Esophagus muscularis mucosa (tissue), 3 donors: ENCODE data around the gene GPAT2.
"Not testable (repeated sequence)": the region's sequence is repeated elsewhere in the genome, so short reads cannot be mapped to it uniquely, and the experiment has no call there.

ENCODE experiments used
- POLR2A ChIP-seq: fragments of 450-650 bp; IDR thresholded peaks from one replicate; pipeline ENCODE4 v1.6.1; 2017; ENCODE audit warnings: antibody characterized with exemption, moderate library complexity, mild to moderate bottlenecking, low read depth
- POLR2AphosphoS5 ChIP-seq, 2 donors: sonication (generic); formaldehyde crosslinking; IDR thresholded peaks; one replicate each; pipeline ENCODE4 v1.6.1; 2017; ENCODE audit warnings: antibody characterized with exemption in 2 of 2
- TF ChIP-seq, protein P1 (sequence below), 3 experiments: fragments of 200-600 bp in 2 of 3; fragments of 450-650 bp in 1 of 3; sonication (generic) in 2 of 3; IDR thresholded peaks; one replicate each; pipeline ENCODE4 v1.5.1; 2017 to 2019; ENCODE audit warnings: antibody characterized with exemption in 3 of 3, mild to moderate bottlenecking in 2 of 3, moderate library complexity in 1 of 3

GRCh38 chr2:96059443-96059842 is 24.7 kb upstream of the GPAT2 start:
- not testable (repeated sequence) for TF ChIP-seq POLR2AphosphoS5 (IDR thresholded peaks at IDR 0.05); POLR2A
- TF ChIP-seq, protein P1, sequence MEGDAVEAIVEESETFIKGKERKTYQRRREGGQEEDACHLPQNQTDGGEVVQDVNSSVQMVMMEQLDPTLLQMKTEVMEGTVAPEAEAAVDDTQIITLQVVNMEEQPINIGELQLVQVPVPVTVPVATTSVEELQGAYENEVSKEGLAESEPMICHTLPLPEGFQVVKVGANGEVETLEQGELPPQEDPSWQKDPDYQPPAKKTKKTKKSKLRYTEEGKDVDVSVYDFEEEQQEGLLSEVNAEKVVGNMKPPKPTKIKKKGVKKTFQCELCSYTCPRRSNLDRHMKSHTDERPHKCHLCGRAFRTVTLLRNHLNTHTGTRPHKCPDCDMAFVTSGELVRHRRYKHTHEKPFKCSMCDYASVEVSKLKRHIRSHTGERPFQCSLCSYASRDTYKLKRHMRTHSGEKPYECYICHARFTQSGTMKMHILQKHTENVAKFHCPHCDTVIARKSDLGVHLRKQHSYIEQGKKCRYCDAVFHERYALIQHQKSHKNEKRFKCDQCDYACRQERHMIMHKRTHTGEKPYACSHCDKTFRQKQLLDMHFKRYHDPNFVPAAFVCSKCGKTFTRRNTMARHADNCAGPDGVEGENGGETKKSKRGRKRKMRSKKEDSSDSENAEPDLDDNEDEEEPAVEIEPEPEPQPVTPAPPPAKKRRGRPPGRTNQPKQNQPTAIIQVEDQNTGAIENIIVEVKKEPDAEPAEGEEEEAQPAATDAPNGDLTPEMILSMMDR (IDR thresholded peaks at IDR 0.05), result not testable (repeated sequence)
